ENCODE measurements around the gene PLEKHB1. TPM values are rescaled to one million over a fixed set of nuclear protein-coding genes. Genes with fewer than 3 reads are reported as not detected.

PLEKHB1 gene
- total RNA-seq, 8 experiments from 2014 or later = 2.1 to 21.0 (median 4.7) TPM

- WGBS, 10 experiments = 90% methylated on average over 2 of the region's 9 CpGs; no CpG with 5 or more reads in 9 of the 10 experiments
- peaks cover 22 to 46% of the 10 kb centered on the region in 2 donors for H3K4me1 ChIP-seq (replicated peaks in 1 of 2)
- in situ Hi-C loops (cut with MboI; ENCODE audit: low pct_unique_long_range_greater_than_20kb in 2 of 9, low sequenced_read_pairs in 9 of 9, unreplicated experiment in 9 of 9) = loop anchor here in 1 of 9 experiments (25.0 kb wide), 2 partner anchors 164 to 264 kb away; partner anchors contain the start of gene RELT
These were observed 5.3 kb downstream of the PLEKHB1 start for GRCh38 chr11:73651661-73652045.

GRCh38 chr11:73652046-73652730 is 5.8 kb downstream of the PLEKHB1 start:
- in situ Hi-C loops (cut with MboI; ENCODE audit: low pct_unique_long_range_greater_than_20kb in 2 of 9, low sequenced_read_pairs in 9 of 9, unreplicated experiment in 9 of 9) = loop anchor here in 1 of 9 experiments (25.0 kb wide), 2 partner anchors 165 to 265 kb away; partner anchors contain the start of gene RELT
- Histone ChIP-seq H3K4me1 (replicated peaks in 1 of 2) (peaks cover 22 to 41% of the 10 kb centered on the region in 2 donors), H3K4me3 (no peak overlapping the region), H3K27ac (peak overlapping the region in 1 of 2 donors; percentile 12)
- WGBS, 10 experiments = 0 to 25% methylated on average over 1 to 2 of the region's 8 CpGs; no CpG with 5 or more reads in 8 of the 10 experiments
- peak in 6 of 8 experiments; percentile 56 to 89 (median 82) for ATAC-seq (replicated peaks in 6 of 8)

More at GRCh38 chr11:73651661-73652045, 5.3 kb downstream of the PLEKHB1 start:
- ATAC-seq (replicated peaks in 6 of 8) = no peak
- Histone ChIP-seq H3K4me3 (no peak overlapping the region), H3K27ac (no peak overlapping the region)

- H3K4me3 ChIP-seq = no peak overlapping the region
These were observed 6.6 kb downstream of the PLEKHB1 start for GRCh38 chr11:73652856-73653559.

GRCh38 chr11:73653996-73654395 is 7.6 kb downstream of the PLEKHB1 start:
- H3K4me1 ChIP-seq (replicated peaks in 1 of 2) = peaks cover 13 to 27% of the 10 kb centered on the region in 2 donors
- H3K4me3 ChIP-seq = no peak overlapping the region
- 66 to 92% (median 83%) methylated on average over 2 to 4 of the region's 5 CpGs; no CpG with 5 or more reads in 4 of the 10 experiments for WGBS, 10 experiments
- in situ Hi-C loops (cut with MboI; ENCODE audit: low pct_unique_long_range_greater_than_20kb in 2 of 9, low sequenced_read_pairs in 9 of 9, unreplicated experiment in 9 of 9) = loop anchor here in 1 of 9 experiments (25.0 kb wide), 2 partner anchors 167 to 267 kb away; partner anchors contain the start of gene RELT
- ATAC-seq (replicated peaks in 6 of 8) = no peak
- no peak overlapping the region for H3K27ac ChIP-seq

More at GRCh38 chr11:73652856-73653559, 6.6 kb downstream of the PLEKHB1 start:
- peaks cover 22 to 36% of the 10 kb centered on the region in 2 donors for H3K4me1 ChIP-seq (replicated peaks in 1 of 2)
- in situ Hi-C loops (cut with MboI; ENCODE audit: low pct_unique_long_range_greater_than_20kb in 2 of 9, low sequenced_read_pairs in 9 of 9, unreplicated experiment in 9 of 9) = loop anchor here in 1 of 9 experiments (25.0 kb wide), 2 partner anchors 166 to 266 kb away; partner anchors contain the start of gene RELT
- 40 to 100% (median 90%) methylated on average over 1 to 6 of the region's 6 CpGs; no CpG with 5 or more reads in 4 of the 10 experiments for WGBS, 10 experiments
- no peak for ATAC-seq (replicated peaks in 6 of 8)
- peak overlapping the region in 1 of 2 donors; percentile 12 for H3K27ac ChIP-seq

GRCh38 chr11:73654482-73655021 is 8.2 kb downstream of the PLEKHB1 start:
- Histone ChIP-seq H3K27ac (no peak overlapping the region), H3K4me1 (replicated peaks in 1 of 2) (peaks cover 13 to 23% of the 10 kb centered on the region in 2 donors), H3K4me3 (no peak overlapping the region)
- ATAC-seq (replicated peaks in 6 of 8) = peak in 3 of 8 experiments; percentile 91 to 95 (median 95)
- 28 to 100% (median 77%) methylated on average over 1 to 6 of the region's 7 CpGs; no CpG with 5 or more reads in 2 of the 10 experiments for WGBS, 10 experiments
- in situ Hi-C loops (cut with MboI; ENCODE audit: low pct_unique_long_range_greater_than_20kb in 2 of 9, low sequenced_read_pairs in 9 of 9, unreplicated experiment in 9 of 9) = loop anchor here in 1 of 9 experiments (25.0 kb wide), 2 partner anchors 167 to 267 kb away; partner anchors contain the start of gene RELT

- in situ Hi-C loops (cut with MboI; ENCODE audit: low pct_unique_long_range_greater_than_20kb in 2 of 9, low sequenced_read_pairs in 9 of 9, unreplicated experiment in 9 of 9) = loop anchor here in 1 of 9 experiments (25.0 kb wide), 2 partner anchors 168 to 268 kb away; partner anchors contain the start of gene RELT
- no peak for ATAC-seq (replicated peaks in 6 of 8)
- no peak overlapping the region for H3K27ac ChIP-seq
- no CpG with 5 or more reads among the region's 8 CpGs for WGBS, 10 experiments
- peaks cover 13 to 24% of the 10 kb centered on the region in 2 donors for H3K4me1 ChIP-seq (replicated peaks in 1 of 2)
- H3K4me3 ChIP-seq = no peak overlapping the region
These were observed 9.3 kb downstream of the PLEKHB1 start for GRCh38 chr11:73655686-73656085.

- in situ Hi-C loops (cut with MboI; ENCODE audit: low pct_unique_long_range_greater_than_20kb in 2 of 9, low sequenced_read_pairs in 9 of 9, unreplicated experiment in 9 of 9) = loop anchor here in 1 of 9 experiments (25.0 kb wide), 2 partner anchors 170 to 270 kb away; partner anchors contain the start of gene RELT
- peaks cover 8 to 20% of the 10 kb centered on the region in 2 donors for H3K4me1 ChIP-seq (replicated peaks in 1 of 2)
These were observed 10.6 kb downstream of the PLEKHB1 start for GRCh38 chr11:73656985-73657384.

GRCh38 chr11:73659961-73660360 is 13.6 kb downstream of the PLEKHB1 start:
- in situ Hi-C loops (cut with MboI; ENCODE audit: low pct_unique_long_range_greater_than_20kb in 2 of 9, low sequenced_read_pairs in 9 of 9, unreplicated experiment in 9 of 9) = loop anchor here in 2 of 9 experiments (5.0 to 25.0 kb wide), 3 partner anchors 173 to 273 kb away; partner anchors contain the start of gene RELT (in 1 of the 2)
- 90 to 100% (median 100%) methylated on average over 1 to 3 of the region's 3 CpGs; no CpG with 5 or more reads in 2 of the 10 experiments for WGBS, 10 experiments
- no peak overlapping the region for H3K27ac ChIP-seq
- ATAC-seq (replicated peaks in 6 of 8) = no peak
- peaks cover 4 to 5% of the 10 kb centered on the region in 2 donors for H3K4me1 ChIP-seq (replicated peaks in 1 of 2)
- no peak overlapping the region for H3K4me3 ChIP-seq

More at GRCh38 chr11:73656985-73657384, 10.6 kb downstream of the PLEKHB1 start:
- H3K27ac ChIP-seq = no peak overlapping the region
- no peak overlapping the region for H3K4me3 ChIP-seq
- 40 to 70% (median 67%) methylated on average over 1 to 3 of the region's 3 CpGs; no CpG with 5 or more reads in 5 of the 10 experiments for WGBS, 10 experiments
- no peak for ATAC-seq (replicated peaks in 6 of 8)

- peak overlapping the region in 3 of 5 donors; percentile 1 to 27 (median 15) for H3K4me3 ChIP-seq
- in situ Hi-C loops (cut with MboI; ENCODE audit: low pct_unique_long_range_greater_than_20kb in 2 of 9, low sequenced_read_pairs in 9 of 9, unreplicated experiment in 9 of 9) = loop anchor here in 2 of 9 experiments (5.0 to 25.0 kb wide), 3 partner anchors 173 to 273 kb away; partner anchors contain the start of gene RELT (in 1 of the 2)
These were observed 14.2 kb downstream of the PLEKHB1 start for GRCh38 chr11:73660497-73661034.

GRCh38 chr11:73661035-73661628 is 14.8 kb downstream of the PLEKHB1 start:
- WGBS, 10 experiments = 1 to 24% (median 12%) methylated on average over 1 to 14 of the region's 40 CpGs; no CpG with 5 or more reads in 4 of the 10 experiments
- H3K4me1 ChIP-seq (replicated peaks in 1 of 2) = peaks cover 4 to 10% of the 10 kb centered on the region in 2 donors
- in situ Hi-C loops (cut with MboI; ENCODE audit: low pct_unique_long_range_greater_than_20kb in 2 of 9, low sequenced_read_pairs in 9 of 9, unreplicated experiment in 9 of 9) = loop anchor here in 2 of 9 experiments (5.0 to 25.0 kb wide), 3 partner anchors 174 to 274 kb away; partner anchors contain the start of gene RELT (in 1 of the 2)
- H3K4me3 ChIP-seq = peak overlapping the region in 3 of 5 donors; percentile 1 to 27 (median 15)
- H3K27ac ChIP-seq = no peak overlapping the region
- ATAC-seq (replicated peaks in 6 of 8) = peak; percentile 90 to 99 (median 97)

More at GRCh38 chr11:73660497-73661034, 14.2 kb downstream of the PLEKHB1 start:
- ATAC-seq (replicated peaks in 6 of 8) = peak in 1 of 8 experiments; percentile 35
- Histone ChIP-seq H3K4me1 (replicated peaks in 1 of 2) (peaks cover 4 to 10% of the 10 kb centered on the region in 2 donors), H3K27ac (no peak overlapping the region)
- 10 to 97% (median 23%) methylated on average over 2 to 6 of the region's 25 CpGs; no CpG with 5 or more reads in 6 of the 10 experiments for WGBS, 10 experiments

GRCh38 chr11:73662445-73663157 is 16.2 kb downstream of the PLEKHB1 start:
- in situ Hi-C loops (cut with MboI; ENCODE audit: low pct_unique_long_range_greater_than_20kb in 2 of 9, low sequenced_read_pairs in 9 of 9, unreplicated experiment in 9 of 9) = loop anchor here in 2 of 9 experiments (5.0 to 25.0 kb wide), 3 partner anchors 175 to 275 kb away; partner anchors contain the start of gene RELT (in 1 of the 2)
- WGBS, 10 experiments = 70 to 100% (median 96%) methylated on average over 1 to 2 of the region's 3 CpGs; no CpG with 5 or more reads in 6 of the 10 experiments
- peaks cover 4 to 10% of the 10 kb centered on the region in 2 donors for H3K4me1 ChIP-seq (replicated peaks in 1 of 2)
- no peak for ATAC-seq (replicated peaks in 6 of 8)
- H3K4me3 ChIP-seq = no peak overlapping the region
- no peak overlapping the region for H3K27ac ChIP-seq
